ENCODE measurements around the gene MBOAT2.

DNA sequence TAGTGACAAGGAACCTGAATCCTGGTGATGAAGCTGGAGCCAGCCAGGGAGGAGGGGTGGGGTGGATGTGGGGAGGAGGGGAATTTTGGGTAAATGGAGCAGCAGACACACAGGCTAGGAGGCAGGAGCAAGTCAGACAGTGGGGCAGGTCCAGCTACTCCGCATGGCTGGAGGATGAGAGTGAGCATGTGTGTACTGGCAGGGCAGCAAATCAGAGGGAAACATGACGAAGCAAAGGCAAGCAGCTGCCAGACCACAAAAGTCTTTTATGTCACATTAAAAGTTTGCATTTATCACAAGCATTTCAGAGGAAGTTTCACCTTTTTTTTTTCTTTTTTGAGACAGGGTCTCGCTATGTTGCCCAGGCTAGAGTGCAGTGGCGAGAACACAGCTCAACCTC lies 154.2 kb downstream of the MBOAT2 start:
- TF ChIP-seq, protein P1, sequence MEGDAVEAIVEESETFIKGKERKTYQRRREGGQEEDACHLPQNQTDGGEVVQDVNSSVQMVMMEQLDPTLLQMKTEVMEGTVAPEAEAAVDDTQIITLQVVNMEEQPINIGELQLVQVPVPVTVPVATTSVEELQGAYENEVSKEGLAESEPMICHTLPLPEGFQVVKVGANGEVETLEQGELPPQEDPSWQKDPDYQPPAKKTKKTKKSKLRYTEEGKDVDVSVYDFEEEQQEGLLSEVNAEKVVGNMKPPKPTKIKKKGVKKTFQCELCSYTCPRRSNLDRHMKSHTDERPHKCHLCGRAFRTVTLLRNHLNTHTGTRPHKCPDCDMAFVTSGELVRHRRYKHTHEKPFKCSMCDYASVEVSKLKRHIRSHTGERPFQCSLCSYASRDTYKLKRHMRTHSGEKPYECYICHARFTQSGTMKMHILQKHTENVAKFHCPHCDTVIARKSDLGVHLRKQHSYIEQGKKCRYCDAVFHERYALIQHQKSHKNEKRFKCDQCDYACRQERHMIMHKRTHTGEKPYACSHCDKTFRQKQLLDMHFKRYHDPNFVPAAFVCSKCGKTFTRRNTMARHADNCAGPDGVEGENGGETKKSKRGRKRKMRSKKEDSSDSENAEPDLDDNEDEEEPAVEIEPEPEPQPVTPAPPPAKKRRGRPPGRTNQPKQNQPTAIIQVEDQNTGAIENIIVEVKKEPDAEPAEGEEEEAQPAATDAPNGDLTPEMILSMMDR (IDR thresholded peaks at IDR 0.05; ENCODE audit: insufficient read depth, low read length, poor library complexity, severe bottlenecking), result no peak
- TF ChIP-seq EZH2phosphoT487 (conservative IDR thresholded peaks at IDR 0.05; ENCODE audit: low read length), result no peak

All from SU-DHL-6 (cell line).